ENCODE data around the gene LGI1. TPM values are rescaled to one million over a fixed set of nuclear protein-coding genes. Genes with fewer than 3 reads are reported as not detected.
"Not testable (repeated sequence)": the region's sequence is repeated elsewhere in the genome, so short reads cannot be mapped to it uniquely, and the experiment has no call there.

LGI1 gene
- total RNA-seq, 2 experiments from 2014 or later: not detected

- ChIA-PET CTCF (no interaction called here), POLR2A (no interaction called here)
Measured at GRCh38 chr10:93797825-93798224, 40.1 kb downstream of the LGI1 start.

DNA sequence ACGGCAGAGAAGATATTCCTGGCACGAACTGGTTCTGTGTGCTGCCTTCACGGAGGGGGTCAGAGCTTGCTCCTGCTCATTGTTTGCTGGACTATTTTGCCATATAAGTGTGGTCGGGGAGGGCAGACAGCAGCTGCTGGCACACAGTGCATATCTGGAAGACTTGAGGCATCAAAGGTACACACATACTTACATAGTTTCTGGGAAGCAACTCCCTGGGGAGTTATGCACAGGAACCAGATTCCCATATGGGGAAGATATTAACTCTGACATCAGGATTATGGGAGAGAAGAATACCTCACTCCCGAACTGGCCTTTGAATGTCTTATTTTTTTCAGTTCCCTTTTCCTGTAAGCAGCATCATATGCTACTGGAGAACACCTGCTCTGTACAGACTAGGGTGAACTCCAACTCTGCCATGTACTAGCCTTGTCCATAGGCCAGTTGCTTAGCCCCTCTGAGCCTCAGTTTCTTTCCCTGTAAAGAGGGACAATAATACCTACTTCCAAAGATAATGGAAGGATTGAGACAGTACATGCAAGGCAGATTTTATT, 41.5 kb downstream of the LGI1 start:
- ChIA-PET POLR2A (no interaction called here), CTCF (no interaction called here)

DNA sequence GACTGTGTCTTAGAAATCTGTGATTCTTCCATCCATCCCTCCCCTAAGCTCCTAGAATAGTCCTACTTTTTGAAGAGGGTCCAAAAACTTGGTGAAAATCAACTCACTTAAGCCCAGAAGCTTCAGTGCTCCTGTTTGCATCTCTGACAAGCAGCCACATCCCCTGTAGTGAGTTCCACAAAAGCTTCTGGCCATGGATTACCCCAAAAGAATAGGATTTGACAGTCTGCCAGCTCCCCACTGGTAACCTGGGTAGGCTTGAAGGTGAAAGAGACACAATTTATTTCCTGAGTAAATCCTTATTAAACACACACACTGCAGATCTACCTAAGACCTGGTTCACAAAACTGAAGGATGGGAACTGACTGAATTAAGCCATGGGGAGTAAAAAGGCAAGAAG, 46.5 kb downstream of the LGI1 start:
- POLR2A ChIA-PET: interaction anchor here (0.7 kb wide), 1 partner anchor 521 kb away, joined by 3 read pairs; no protein-coding TSS in a partner anchor
- CTCF ChIA-PET: no interaction called here

DNA sequence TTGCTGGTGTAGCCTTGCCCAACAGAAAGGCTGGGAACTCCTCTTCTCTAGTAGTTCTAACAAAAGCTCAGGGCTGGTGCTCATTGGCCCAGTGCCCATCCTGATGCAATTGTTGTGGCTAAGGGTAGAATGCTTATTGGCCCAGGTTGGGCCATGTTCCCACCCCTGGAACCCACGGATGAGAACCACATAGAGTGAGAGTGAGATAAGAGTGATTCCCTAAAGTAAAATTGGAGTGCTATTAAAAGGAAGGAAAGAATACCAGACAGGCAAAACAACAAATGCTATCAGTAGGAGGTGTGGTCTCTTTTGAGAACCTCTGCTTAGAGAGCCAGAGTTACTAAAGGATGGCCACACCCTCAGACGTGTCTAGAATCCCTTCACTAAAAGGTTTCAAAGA, 49.2 kb downstream of the LGI1 start:
- POLR2A ChIA-PET: no interaction called here
- CTCF ChIA-PET: interaction anchor here (1.4 kb wide), 1 partner anchor 9 kb away, joined by 4 read pairs; no protein-coding TSS in a partner anchor

DNA sequence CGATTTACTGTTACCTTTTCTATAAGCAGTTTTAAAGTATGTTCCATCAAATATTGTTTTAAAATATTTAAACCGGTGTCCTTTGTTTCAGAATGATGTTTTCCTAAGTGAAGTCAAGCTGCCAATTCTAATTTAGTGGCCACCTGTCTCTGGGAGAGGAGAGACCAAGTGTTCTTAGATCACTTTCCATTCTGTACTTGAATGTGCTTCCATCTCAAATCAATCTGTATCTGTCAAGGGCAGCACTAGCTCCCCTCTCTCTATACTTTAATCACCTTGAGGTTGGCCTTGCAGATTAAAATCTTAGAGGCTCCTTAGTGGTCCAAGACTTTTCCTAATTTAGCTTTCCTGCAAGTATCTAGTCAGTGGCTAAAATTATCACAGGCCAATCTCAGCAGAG, 49.6 kb downstream of the LGI1 start:
- POLR2A ChIA-PET: no interaction called here
- CTCF ChIA-PET: interaction anchor here (1.4 kb wide), 1 partner anchor 9 kb away, joined by 4 read pairs; no protein-coding TSS in a partner anchor

DNA sequence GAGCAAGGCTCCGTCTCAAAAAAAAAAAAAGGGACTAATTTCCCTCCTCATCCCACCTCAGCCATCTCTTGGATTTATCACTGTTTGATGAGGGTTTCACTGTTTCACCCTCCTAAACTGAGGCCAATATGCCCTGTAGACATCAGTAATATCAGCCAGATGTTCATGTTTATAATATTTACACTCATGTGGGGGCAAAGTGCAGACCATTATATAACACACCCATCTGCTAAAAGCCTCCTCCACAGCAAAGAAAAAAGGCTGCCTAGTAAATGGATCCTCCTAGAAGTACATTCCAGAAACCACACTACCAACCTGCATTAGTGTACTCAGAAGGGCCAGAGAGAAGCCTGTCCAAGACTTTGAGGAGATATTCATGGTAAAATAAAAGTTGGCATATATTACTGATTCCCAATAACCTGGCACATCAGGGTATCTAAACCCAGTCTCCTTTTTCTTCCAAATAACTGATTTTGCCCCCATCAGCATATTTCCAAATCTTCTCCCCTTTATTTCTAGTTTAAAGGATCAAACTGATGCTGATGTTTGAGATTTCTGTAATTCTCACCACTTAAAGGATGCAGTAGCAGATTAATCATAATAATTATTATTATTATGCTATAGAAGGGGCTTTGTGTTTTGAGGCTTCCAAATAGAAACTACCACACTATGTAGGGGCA, 55.1 kb downstream of the LGI1 start:
- CTCF ChIA-PET: no interaction called here
- POLR2A ChIA-PET: no interaction called here

DNA sequence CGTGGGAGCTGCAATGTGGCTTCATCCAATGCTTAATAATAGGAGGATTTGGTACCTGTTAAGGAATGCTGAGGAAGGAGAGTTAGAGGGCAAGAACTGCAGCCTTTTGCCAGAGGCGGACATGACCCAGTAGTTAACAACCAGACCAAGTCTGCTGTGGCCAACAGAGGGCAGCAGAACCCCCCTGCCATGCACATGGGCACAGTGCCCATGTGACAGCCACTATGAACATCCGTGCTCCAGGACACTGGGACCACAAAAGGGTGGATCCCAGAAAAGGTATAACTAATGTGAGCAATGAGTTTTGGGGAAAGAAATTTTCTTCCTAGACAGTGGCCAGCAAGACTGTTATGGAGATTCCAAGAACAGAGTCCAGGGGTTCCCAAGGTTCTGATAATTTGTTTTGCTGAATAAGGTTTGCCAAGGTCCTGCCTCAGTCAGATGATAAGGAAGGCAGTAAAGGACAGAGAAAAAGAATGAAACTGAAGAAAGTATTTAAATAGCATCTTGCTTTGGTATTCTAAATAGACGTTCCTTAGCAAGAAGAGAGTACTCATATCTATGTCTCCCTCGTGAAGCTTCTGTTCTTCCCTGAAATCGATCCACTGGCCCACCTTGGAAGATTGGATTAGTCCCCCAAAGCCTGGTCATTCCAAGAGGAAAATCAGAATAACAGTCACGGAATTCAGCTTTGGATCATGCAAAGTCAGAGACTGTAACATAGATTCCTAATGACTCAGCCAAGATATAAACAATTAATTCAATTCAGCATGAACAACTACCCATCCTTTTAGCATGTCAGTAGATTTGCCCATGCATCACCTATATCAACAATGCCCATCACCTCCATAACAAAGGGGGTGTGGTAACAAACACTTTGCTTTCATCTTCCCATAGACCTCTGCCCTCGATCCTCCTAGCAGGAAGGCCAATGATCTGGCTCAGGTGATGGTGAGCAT, 56.0 kb downstream of the LGI1 start:
- ChIA-PET CTCF (no interaction called here), POLR2A (no interaction called here)

GRCh38 chr10:93815304-93816096, 57.8 kb downstream of the LGI1 start:
- CTCF ChIA-PET: interaction anchor here (0.5 to 1.3 kb wide), 4 partner anchors 9 to 260 kb away, joined by 3 to 4 read pairs (median 4); no protein-coding TSS in a partner anchor
- POLR2A ChIA-PET: no interaction called here

DNA sequence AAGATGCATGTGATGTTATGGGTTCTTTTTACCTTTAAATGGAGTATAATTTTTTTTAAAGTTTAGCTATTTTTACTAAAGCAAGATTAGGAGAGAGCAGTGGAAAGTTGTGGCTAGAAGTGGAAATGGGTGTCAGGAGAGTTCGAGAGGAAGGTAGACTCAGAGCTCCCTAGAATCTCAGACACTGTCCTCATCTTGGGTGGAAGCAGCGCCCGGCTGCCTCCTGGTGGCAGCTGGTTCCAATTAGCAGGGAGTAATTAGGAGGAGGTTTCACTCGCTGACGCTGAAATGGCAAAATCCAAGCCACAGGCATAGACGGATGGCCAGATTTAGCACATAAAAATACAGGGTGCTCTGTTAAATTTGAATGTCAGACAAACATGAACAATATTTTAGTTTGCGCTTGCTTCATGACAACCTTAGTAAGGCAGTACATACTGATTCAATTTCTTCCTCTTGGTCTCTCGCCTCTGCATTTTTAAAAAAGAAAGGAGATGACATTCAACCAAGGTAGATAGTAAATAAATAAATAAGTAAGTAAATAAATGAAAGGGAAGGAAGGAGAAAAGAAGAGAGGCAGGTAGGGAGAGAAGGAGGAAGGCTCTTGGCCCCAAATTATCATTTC, 58.5 kb downstream of the LGI1 start:
- ChIA-PET CTCF (interaction anchor here (1.0 to 1.3 kb wide), 3 partner anchors 10 to 261 kb away, joined by 3 to 4 read pairs (median 4); no protein-coding TSS in a partner anchor), POLR2A (no interaction called here)

DNA sequence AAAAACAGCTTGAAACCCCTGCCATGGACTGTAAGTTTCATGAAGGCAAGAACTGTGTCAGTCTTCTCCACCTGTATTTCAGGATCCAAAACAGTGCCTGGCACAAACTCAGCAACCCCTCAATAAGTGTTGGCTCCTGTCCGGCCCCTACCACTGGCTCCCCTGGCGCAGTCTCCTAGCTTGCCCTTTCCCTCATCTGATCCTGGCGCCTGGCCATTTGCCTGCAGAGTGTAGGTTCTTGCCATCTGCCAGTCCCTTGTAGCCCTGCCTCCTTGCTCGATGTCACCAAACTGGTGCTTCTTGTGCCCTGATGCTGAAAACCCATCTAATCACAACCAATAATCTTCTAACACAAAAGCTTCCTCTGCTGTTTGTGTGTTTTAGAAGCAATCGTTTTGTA, 60.4 kb downstream of the LGI1 start:
- ChIA-PET POLR2A (no interaction called here), CTCF (no interaction called here)

DNA sequence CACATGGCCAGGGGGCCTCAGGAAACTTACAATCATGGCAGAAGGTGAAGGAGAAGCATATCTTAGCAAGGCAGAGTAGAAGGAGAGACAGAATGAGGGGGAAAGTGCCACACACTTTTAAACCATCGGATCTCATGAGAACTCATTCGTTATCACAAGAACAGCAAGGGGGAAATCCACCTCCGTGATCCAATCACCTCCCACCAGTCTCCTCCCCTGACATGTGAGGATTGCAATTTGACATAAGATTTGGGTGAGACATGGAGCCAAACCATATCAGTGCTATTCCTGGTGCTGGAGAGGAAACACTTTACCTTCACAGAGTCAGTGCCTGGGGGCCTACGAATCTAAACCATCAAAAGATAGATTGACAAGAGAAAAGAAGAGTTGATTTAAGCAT, 61.8 kb downstream of the LGI1 start:
- ChIA-PET CTCF (no interaction called here), POLR2A (no interaction called here)

DNA sequence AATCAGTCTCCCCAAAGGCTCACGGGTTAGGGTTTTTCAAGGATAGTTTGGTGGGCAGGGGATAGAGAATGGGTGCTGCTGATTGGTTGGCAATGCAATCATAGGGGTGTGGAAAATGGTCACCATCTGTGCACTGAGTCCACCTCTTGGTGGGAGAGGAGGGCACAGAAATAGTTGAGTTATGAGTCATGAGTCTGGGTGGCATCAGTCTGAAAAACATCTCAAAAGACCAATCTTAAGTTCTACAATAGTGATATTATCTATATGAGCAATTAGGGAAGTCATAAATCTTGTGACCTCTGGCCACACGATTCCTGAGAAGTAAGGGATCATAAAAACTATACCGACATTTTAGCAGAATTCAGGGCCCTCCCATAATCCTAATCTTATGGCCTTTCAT, 62.7 kb downstream of the LGI1 start:
- ChIA-PET CTCF (no interaction called here), POLR2A (no interaction called here)

DNA sequence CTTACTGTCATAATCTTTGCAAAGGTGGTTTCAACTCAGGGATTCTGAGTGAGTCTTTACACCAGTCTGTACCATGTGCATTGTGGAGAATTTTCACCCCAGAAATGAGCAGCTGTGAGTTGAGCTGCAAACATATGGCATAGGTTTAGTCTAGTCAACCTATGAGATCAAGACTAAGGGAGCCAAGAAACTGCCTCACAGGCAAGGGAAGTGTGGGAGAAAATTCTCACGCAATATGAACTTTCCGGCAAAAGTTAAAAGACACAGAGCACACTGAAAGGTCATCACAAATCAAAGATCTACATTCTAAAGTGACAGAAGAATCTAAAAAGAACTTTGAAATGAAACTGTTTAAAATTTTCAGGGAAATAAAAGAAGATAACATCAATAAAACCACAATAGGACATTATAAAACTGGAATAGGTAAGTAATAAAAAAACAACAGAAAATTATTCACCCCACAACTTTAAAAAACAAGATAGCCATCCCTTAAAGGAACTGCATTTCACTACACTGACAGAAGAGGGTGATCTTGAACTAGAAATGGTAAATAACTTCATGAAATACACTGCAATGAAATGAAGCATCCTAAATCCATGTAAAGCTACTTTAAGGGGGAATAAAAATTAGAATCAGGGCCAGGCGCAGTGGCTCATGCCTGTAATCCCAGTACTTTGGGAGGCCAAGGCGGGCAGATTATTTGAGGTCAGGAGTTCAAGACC, 63.5 kb downstream of the LGI1 start:
- POLR2A ChIA-PET: interaction anchor here (0.6 kb wide), 1 partner anchor 519 kb away, joined by 3 read pairs; no protein-coding TSS in a partner anchor

GRCh38 chr10:93826355-93826754, 68.6 kb downstream of the LGI1 start:
- ChIA-PET POLR2A (no interaction called here), CTCF (no interaction called here)

More for the DNA sequence above, 63.5 kb downstream of the LGI1 start:
- CTCF ChIA-PET: no interaction called here

DNA sequence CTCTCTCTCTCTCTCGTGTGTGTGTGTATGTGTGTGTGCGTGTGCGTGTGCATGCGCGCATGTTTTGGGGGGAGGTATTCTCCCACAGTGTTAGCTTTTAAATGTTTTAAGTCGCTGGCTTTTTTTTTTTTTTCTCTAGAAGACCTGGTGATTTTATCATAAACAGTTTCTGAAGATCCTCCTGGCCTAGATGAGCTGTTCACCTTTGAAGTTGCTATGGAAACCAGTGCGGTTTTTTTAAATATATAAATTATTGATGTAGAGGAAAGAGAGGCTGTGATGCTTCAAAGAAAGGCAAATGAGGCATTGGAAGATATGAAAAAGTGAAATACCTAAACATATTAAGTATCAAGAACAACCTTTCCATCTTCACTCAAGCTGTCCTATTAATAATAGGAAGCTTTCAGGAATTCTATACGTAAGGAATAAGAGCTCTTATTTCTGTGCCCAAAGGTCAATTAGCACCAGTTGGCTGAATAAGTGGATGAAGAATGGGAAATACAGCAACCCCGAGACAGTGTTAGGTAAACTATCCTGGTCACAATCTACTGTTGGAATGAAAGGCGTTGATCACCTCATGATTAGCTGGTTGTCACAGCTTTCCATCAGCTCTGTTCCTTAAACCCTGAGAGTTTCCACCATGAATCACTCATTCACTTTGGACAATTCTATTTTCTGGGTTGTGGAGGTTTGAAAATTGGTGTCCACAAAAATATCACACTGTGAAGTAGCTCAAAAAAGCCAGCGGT, 69.5 kb downstream of the LGI1 start:
- ChIA-PET POLR2A (interaction anchor here (0.5 kb wide), 1 partner anchor 27 kb away, joined by 3 read pairs; no protein-coding TSS in a partner anchor), CTCF (no interaction called here)

- CTCF ChIA-PET, POLR2A ChIA-PET: not testable (repeated sequence)
Measured at GRCh38 chr10:93831065-93831464, 73.3 kb downstream of the LGI1 start.

DNA sequence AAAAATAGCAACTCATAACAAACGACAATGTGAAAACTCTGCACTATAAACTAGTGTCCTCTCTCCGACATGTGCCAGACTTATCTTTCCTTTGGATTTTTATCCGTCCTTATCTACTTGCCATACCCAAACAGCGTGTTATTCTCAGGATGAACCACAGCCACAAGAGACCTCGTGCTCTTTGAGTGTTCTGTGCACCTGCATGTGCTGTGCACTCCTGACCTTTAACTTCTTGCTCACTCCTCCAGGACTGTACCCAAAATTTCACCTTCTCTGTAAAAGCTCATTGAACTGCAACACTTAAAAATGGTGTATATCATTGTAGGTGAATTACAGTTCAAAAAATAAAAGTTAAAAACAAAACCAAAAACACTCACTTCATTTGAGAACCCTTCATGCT, 78.0 kb downstream of the LGI1 start:
- POLR2A ChIA-PET: no interaction called here

GRCh38 chr10:93837822-93838221, 80.1 kb downstream of the LGI1 start:
- POLR2A ChIA-PET: no interaction called here

More for the DNA sequence above, 78.0 kb downstream of the LGI1 start:
- CTCF ChIA-PET: no interaction called here

More at GRCh38 chr10:93837822-93838221, 80.1 kb downstream of the LGI1 start:
- CTCF ChIA-PET: interaction anchor here (0.6 kb wide), 1 partner anchor 704 kb away, joined by 3 read pairs; no protein-coding TSS in a partner anchor
